HUES48 (cell line): Measurements from ENCODE around the gene KMO.

Source experiments
- H3K27ac ChIP-seq: one replicate; pipeline ENCODE4 v1.7.0; 2013; ENCODE audit warnings: low read depth, low read length, inconsistent platforms
- H3K27me3 ChIP-seq: 2 replicates; pipeline ENCODE4 v1.6.1; 2013; ENCODE audit warnings: mild to moderate bottlenecking, low read length; ENCODE audit not compliant: control insufficient read depth, insufficient read depth
- H3K36me3 ChIP-seq: 2 replicates; pipeline ENCODE4 v1.6.1; 2013; ENCODE audit warnings: low read length; ENCODE audit not compliant: control insufficient read depth, insufficient read depth
- H3K4me1 ChIP-seq: 2 replicates; pipeline ENCODE4 v1.6.1; 2013; ENCODE audit warnings: mild to moderate bottlenecking, low read length; ENCODE audit not compliant: control insufficient read depth, insufficient read depth
- H3K4me3 ChIP-seq: 2 replicates; pipeline ENCODE4 v1.5.1; 2013; ENCODE audit warnings: mild to moderate bottlenecking, low read depth, low read length
- H3K9ac ChIP-seq: 2 replicates; pipeline ENCODE4 v1.6.1; 2013; ENCODE audit warnings: mild to moderate bottlenecking, low read depth, low read length, moderate library complexity
- H3K9me3 ChIP-seq: 2 replicates; pipeline ENCODE4 v1.6.1; 2013; ENCODE audit warnings: low read length; ENCODE audit not compliant: control insufficient read depth, insufficient read depth

The KMO gene

GRCh38 chr1:241532162-241532531 is at the start of gene KMO:
KMO (plus strand) TSS chr1:241532378; CDS start chr1:241532445, 67 bp downstream.
- no peaks in the 10 kb centered on the region for H3K9me3 ChIP-seq
- H3K4me3 ChIP-seq, result peak within 1 kb of the TSS; percentile 24; the same call in 1 of the 2 replicates
- H3K9ac ChIP-seq, result no peak within 1 kb of the TSS; the same call in 1 of the 2 replicates
- no peak within 1 kb of the TSS for H3K27ac ChIP-seq
- no peaks in the 10 kb centered on the region for H3K27me3 ChIP-seq
- H3K36me3 ChIP-seq, result no peaks in the 10 kb centered on the region
- no peaks in the 10 kb centered on the region for H3K4me1 ChIP-seq

GRCh38 chr1:241482761-241483250 is 49.4 kb upstream of the KMO start:
- Histone ChIP-seq H3K27ac (no peak overlapping the region), H3K9ac (no peak overlapping the region), H3K9me3 (no peaks in the 10 kb centered on the region), H3K36me3 (no peaks in the 10 kb centered on the region), H3K27me3 (no peaks in the 10 kb centered on the region), H3K4me3 (no peak overlapping the region), H3K4me1 (no peaks in the 10 kb centered on the region)

GRCh38 chr1:241485145-241485544 is 47.0 kb upstream of the KMO start:
- no peaks in the 10 kb centered on the region for H3K36me3 ChIP-seq
- no peaks in the 10 kb centered on the region for H3K4me1 ChIP-seq
- H3K4me3 ChIP-seq, result no peak overlapping the region

GRCh38 chr1:241485554-241485992 is 46.6 kb upstream of the KMO start:
- Histone ChIP-seq H3K27ac (no peak overlapping the region), H3K4me1 (no peaks in the 10 kb centered on the region), H3K36me3 (no peaks in the 10 kb centered on the region), H3K27me3 (no peaks in the 10 kb centered on the region), H3K9ac (no peak overlapping the region), H3K9me3 (no peaks in the 10 kb centered on the region), H3K4me3 (no peak overlapping the region)

More at GRCh38 chr1:241485145-241485544, 47.0 kb upstream of the KMO start:
- H3K27ac ChIP-seq, result no peak overlapping the region
- no peaks in the 10 kb centered on the region for H3K9me3 ChIP-seq
- H3K9ac ChIP-seq, result no peak overlapping the region
- no peaks in the 10 kb centered on the region for H3K27me3 ChIP-seq

- Histone ChIP-seq H3K27me3 (no peaks in the 10 kb centered on the region), H3K9me3 (no peaks in the 10 kb centered on the region), H3K27ac (no peak overlapping the region), H3K4me3 (no peak overlapping the region), H3K9ac (no peak overlapping the region), H3K4me1 (no peaks in the 10 kb centered on the region), H3K36me3 (peaks cover under 1% of the 10 kb centered on the region; the same call in 1 of the 2 replicates)
Observed at GRCh38 chr1:241488739-241489138, 43.4 kb upstream of the KMO start.

- Histone ChIP-seq H3K4me3 (no peak overlapping the region), H3K27ac (no peak overlapping the region), H3K27me3 (no peaks in the 10 kb centered on the region), H3K9me3 (no peaks in the 10 kb centered on the region), H3K9ac (no peak overlapping the region), H3K36me3 (peaks cover 53% of the 10 kb centered on the region), H3K4me1 (no peaks in the 10 kb centered on the region)
Observed at GRCh38 chr1:241495741-241496140, 36.4 kb upstream of the KMO start.

- H3K27me3 ChIP-seq, result no peaks in the 10 kb centered on the region
- H3K4me1 ChIP-seq, result no peaks in the 10 kb centered on the region
- H3K4me3 ChIP-seq, result no peak overlapping the region
- H3K9ac ChIP-seq, result no peak overlapping the region
- H3K36me3 ChIP-seq, result peaks cover 80% of the 10 kb centered on the region
- H3K27ac ChIP-seq, result no peak overlapping the region
- H3K9me3 ChIP-seq, result no peaks in the 10 kb centered on the region
Observed at GRCh38 chr1:241499910-241500309, 32.3 kb upstream of the KMO start.

- Histone ChIP-seq H3K4me3 (no peak overlapping the region), H3K27ac (no peak overlapping the region), H3K36me3 (peaks cover 79% of the 10 kb centered on the region), H3K27me3 (no peaks in the 10 kb centered on the region), H3K9me3 (no peaks in the 10 kb centered on the region), H3K4me1 (no peaks in the 10 kb centered on the region), H3K9ac (no peak overlapping the region)
Observed at GRCh38 chr1:241503444-241503843, 28.7 kb upstream of the KMO start.

GRCh38 chr1:241507189-241507863 is 24.9 kb upstream of the KMO start:
- H3K9ac ChIP-seq, result no peak overlapping the region
- no peaks in the 10 kb centered on the region for H3K27me3 ChIP-seq
- no peaks in the 10 kb centered on the region for H3K9me3 ChIP-seq
- H3K4me1 ChIP-seq, result no peaks in the 10 kb centered on the region
- no peak overlapping the region for H3K4me3 ChIP-seq
- peaks cover 96% of the 10 kb centered on the region for H3K36me3 ChIP-seq
- no peak overlapping the region for H3K27ac ChIP-seq

GRCh38 chr1:241513378-241513777 is 18.8 kb upstream of the KMO start:
- H3K27ac ChIP-seq, result no peak overlapping the region
- H3K4me1 ChIP-seq, result peaks cover 5% of the 10 kb centered on the region; the same call in 1 of the 2 replicates
- no peak overlapping the region for H3K9ac ChIP-seq
- H3K27me3 ChIP-seq, result no peaks in the 10 kb centered on the region
- H3K4me3 ChIP-seq, result no peak overlapping the region
- peaks cover 71% of the 10 kb centered on the region for H3K36me3 ChIP-seq
- H3K9me3 ChIP-seq, result no peaks in the 10 kb centered on the region

GRCh38 chr1:241518476-241519307 is 13.5 kb upstream of the KMO start:
- Histone ChIP-seq H3K9me3 (no peaks in the 10 kb centered on the region), H3K27me3 (no peaks in the 10 kb centered on the region), H3K36me3 (peaks cover 18% of the 10 kb centered on the region), H3K27ac (peak overlapping the region; percentile 79), H3K4me3 (peak overlapping the region; percentile 90), H3K4me1 (peaks cover 5% of the 10 kb centered on the region; the same call in 1 of the 2 replicates), H3K9ac (peak overlapping the region; percentile 60)
